Kidney (tissue), 14 donors: ENCODE data around the gene GNAT1. TPM values are rescaled to one million over a fixed set of nuclear protein-coding genes. Genes with fewer than 3 reads are reported as not detected.

ENCODE experiments used
- DNase-seq, 5 donors: peaks; one replicate each; pipeline ENCODE4 v3.0.0-alpha.2; 2013 to 2020
- FAIRE-seq: peaks from 2 replicates; lab custom pipeline; 2012; peaks lifted over from hg19 to GRCh38; lab: Jason Lieb, UNC
- H3K27ac ChIP-seq, 2 donors: one replicate each; pipeline ENCODE4 v1.7.0; 2013; ENCODE audit warnings: low read depth in 2 of 2, low read length in 2 of 2, inconsistent platforms in 1 of 2
- H3K27me3 ChIP-seq: one replicate; pipeline ENCODE4 v1.7.1; 2013; ENCODE audit warnings: low read length, inconsistent platforms; ENCODE audit not compliant: control insufficient read depth, insufficient read depth
- H3K36me3 ChIP-seq, 3 donors: one replicate each; pipeline versions ENCODE4 v1.7.0 to v1.7.1; 2013; ENCODE audit warnings: low read length in 3 of 3, control low read depth in 1 of 3, inconsistent platforms in 1 of 3; ENCODE audit not compliant: insufficient read depth in 3 of 3, control insufficient read depth in 2 of 3
- H3K4me1 ChIP-seq, 3 donors: one replicate each; pipeline versions ENCODE4 v1.7.0 to v1.7.1; 2013; ENCODE audit warnings: low read length in 3 of 3, inconsistent platforms in 1 of 3, low read depth in 1 of 3; ENCODE audit not compliant: control insufficient read depth in 2 of 3, insufficient read depth in 2 of 3
- H3K4me3 ChIP-seq, 3 donors: one replicate each; pipeline versions ENCODE4 v1.7.0 to v1.8.1; 2013; ENCODE audit warnings: low read length in 3 of 3, control low read depth in 1 of 3, inconsistent platforms in 1 of 3
- H3K9ac ChIP-seq, 3 donors: one replicate each; pipeline versions ENCODE4 v1.7.0 to v1.7.1; 2013; ENCODE audit warnings: low read length in 3 of 3, control low read depth in 1 of 3, inconsistent platforms in 1 of 3
- H3K9me3 ChIP-seq, 3 donors: one replicate each; pipeline versions ENCODE4 v1.7.0 to v1.7.1; 2013; ENCODE audit warnings: low read length in 3 of 3, control low read depth in 1 of 3, inconsistent platforms in 1 of 3; ENCODE audit not compliant: control insufficient read depth in 2 of 3, insufficient read depth in 1 of 3
- CTCF ChIP-seq: IDR thresholded peaks from 3 replicates; pipeline ENCODE4 v1.5.1; 2012; ENCODE audit warnings: mild to moderate bottlenecking, moderate library complexity, borderline replicate concordance; ENCODE audit not compliant: insufficient read depth; ENCODE audit errors: extremely low read depth
- intact Hi-C: fragments of 100-400 bp; cut with DNase I; formaldehyde crosslinking; loops from one replicate; pipeline ENCODE4 v1.11.1; 2022
- polyA plus RNA-seq: library from polyadenylated mRNA; stranded (reverse); fragments of 350-450 nt; fragmentation: Illumina TruSeq; extraction: RNeasy Lipid Tissue Mini Kit (QIAGEN cat#74804); gene quantifications from one replicate; pipeline ENCODE4 v1.2.3, GENCODE V29; 2014; ENCODE audit warnings: low read depth, low replicate concordance; ENCODE audit not compliant: insufficient read depth
- total RNA-seq: library from RNA; stranded (reverse); fragmentation: NEBNext Ultra II Directional; extraction: Animal tissue kit (Norgen Biotek cat#: 25700); gene quantifications from one replicate; pipeline ENCODE4 v1.2.1, GENCODE V29; 2021
- donor health status: control.
- donor health status: control.
- donor health status: control.
- donor health status: control.
- donor health status: control.
- donor health status: DM: yes; HTN: yes; CAD: no.
- donor health status: Normal renal cell carcinoma (clear cell type).

GNAT1 gene
- total and polyA plus RNA-seq, 2 donors from 2014 or later = not detected

GRCh38 chr3:50192124-50192523, 714 bp downstream of the GNAT1 start:
- Histone ChIP-seq H3K27me3 (peaks cover 14% of the 10 kb centered on the region), H3K4me3 (no peak overlapping the region), H3K4me1 (peaks cover 0 to 15% (median 0%) of the 10 kb centered on the region in 3 donors), H3K9ac (no peak overlapping the region), H3K27ac (no peak overlapping the region), H3K36me3 (peaks cover 0 to 3% (median 0%) of the 10 kb centered on the region in 3 donors), H3K9me3 (no peaks in the 10 kb centered on the region)
- no peak for TF ChIP-seq CTCF
- DNase-seq (no peak), FAIRE-seq (no peak)
- intact Hi-C loops = loop anchor here (5.0 kb wide), 1 partner anchor 70 kb away; no protein-coding TSS in a partner anchor

DNA sequence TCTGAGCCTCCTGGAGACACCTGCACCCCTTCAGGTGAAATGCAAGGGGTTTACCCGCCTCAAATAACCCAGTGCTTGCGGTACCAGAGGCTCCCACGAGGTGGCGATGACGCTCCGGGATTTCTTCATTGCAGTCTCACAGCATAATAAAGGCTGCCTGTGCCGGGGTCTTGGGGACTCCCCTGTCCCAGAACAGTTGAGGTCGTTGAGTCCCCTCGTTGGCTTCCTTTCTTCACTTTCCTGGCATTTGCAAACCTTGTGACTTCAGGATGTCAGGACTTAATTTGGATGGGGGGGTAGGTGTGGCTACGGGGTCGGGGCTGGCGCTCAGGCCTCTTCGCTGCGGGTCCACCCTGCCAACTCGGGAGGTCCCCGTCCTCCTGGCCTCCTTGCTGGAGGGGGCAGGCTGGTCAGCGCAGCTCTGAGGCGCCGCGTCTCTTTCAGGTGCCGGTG, 1.3 kb downstream of the GNAT1 start:
- Histone ChIP-seq H3K9ac (no peak overlapping the region), H3K4me1 (peaks cover 0 to 15% (median 0%) of the 10 kb centered on the region in 3 donors), H3K27ac (no peak overlapping the region), H3K9me3 (no peaks in the 10 kb centered on the region), H3K4me3 (no peak overlapping the region), H3K36me3 (peaks cover 0 to 3% (median 0%) of the 10 kb centered on the region in 3 donors), H3K27me3 (peaks cover 14% of the 10 kb centered on the region)
- peak; percentile 91 for TF ChIP-seq CTCF
- intact Hi-C loops = loop anchor here (5.0 kb wide), 1 partner anchor 70 kb away; no protein-coding TSS in a partner anchor
- no peak for FAIRE-seq
- peak in 4 of 5 donors; percentile 87 to 91 (median 88) for DNase-seq

DNA sequence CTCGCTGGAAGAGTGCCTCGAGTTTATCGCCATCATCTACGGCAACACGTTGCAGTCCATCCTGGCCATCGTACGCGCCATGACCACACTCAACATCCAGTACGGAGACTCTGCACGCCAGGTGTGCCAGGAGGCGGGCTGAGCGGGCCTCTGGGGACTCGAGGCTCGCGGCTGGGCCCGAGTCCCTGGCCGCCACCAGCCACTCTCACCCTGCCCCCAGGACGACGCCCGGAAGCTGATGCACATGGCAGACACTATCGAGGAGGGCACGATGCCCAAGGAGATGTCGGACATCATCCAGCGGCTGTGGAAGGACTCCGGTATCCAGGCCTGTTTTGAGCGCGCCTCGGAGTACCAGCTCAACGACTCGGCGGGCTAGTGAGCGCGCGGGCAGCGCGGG, 1.9 kb downstream of the GNAT1 start:
- DNase-seq (no peak), FAIRE-seq (no peak)
- Histone ChIP-seq H3K27me3 (peaks cover 14% of the 10 kb centered on the region), H3K9me3 (no peaks in the 10 kb centered on the region), H3K4me1 (peaks cover 0 to 15% (median 0%) of the 10 kb centered on the region in 3 donors), H3K9ac (no peak overlapping the region), H3K4me3 (no peak overlapping the region), H3K36me3 (peaks cover 0 to 1% (median 0%) of the 10 kb centered on the region in 3 donors), H3K27ac (no peak overlapping the region)
- intact Hi-C loops = loop anchor here (5.0 kb wide), 1 partner anchor 71 kb away; no protein-coding TSS in a partner anchor
- no peak for TF ChIP-seq CTCF
